B cell (primary cell): ENCODE data around the gene PTPRN2. TPM values are rescaled to one million over a fixed set of nuclear protein-coding genes. Genes with fewer than 3 reads are reported as not detected.

Experiments used
- ATAC-seq: fragments of 200-7000 bp; cut with Tn5 transposase; one replicate; pipeline ENCODE4 v1.10.0; 2021; ENCODE audit warnings: low read depth, mild to moderate bottlenecking, moderate number of reproducible peaks, moderate library complexity
- CTCF ChIA-PET: fragments of 350-600 bp; sonication (Branson Sonifier 250); formaldehyde crosslinking; loops from one replicate; lab custom pipeline; 2021; ENCODE audit warnings: antibody characterized with exemption, inconsistent platforms; lab: Charles Lee
- POLR2A ChIA-PET: fragments of 350-600 bp; sonication (Branson Sonifier 250); formaldehyde crosslinking; loops from one replicate; lab custom pipeline; 2021; ENCODE audit warnings: antibody characterized with exemption; lab: Charles Lee
- DNase-seq: peaks from one replicate; pipeline ENCODE4 v3.0.0; 2013
- H2AFZ ChIP-seq: 2 replicates; pipeline ENCODE4 v1.6.1; 2012; ENCODE audit warnings: mild to moderate bottlenecking, low read depth, low read length; ENCODE audit not compliant: insufficient read depth, poor library complexity, severe bottlenecking
- H3K27ac ChIP-seq, 2 donors: 1 replicate in 1 of 2; 2 replicates in 1 of 2; pipeline ENCODE4 v1.5.1; 2012 to 2013; ENCODE audit warnings: low read length in 2 of 2, mild to moderate bottlenecking in 2 of 2, moderate library complexity in 1 of 2
- H3K27me3 ChIP-seq, 4 experiments: fragments of 200-600 bp in 1 of 4; sonication (generic) in 1 of 4; replicated peaks in 1 of 4; 1 replicate in 2 of 4; 2 replicates in 2 of 4; pipeline versions ENCODE4 v1.6.1 to v1.7.0; 2013 to 2016; ENCODE audit warnings: low read length in 3 of 4, mild to moderate bottlenecking in 2 of 4, mixed read lengths in 1 of 4, moderate library complexity in 1 of 4; ENCODE audit not compliant: insufficient read depth in 4 of 4, control insufficient read depth in 3 of 4; ENCODE audit errors: control extremely low read depth in 1 of 4
- H3K36me3 ChIP-seq, 2 experiments: replicated peaks in 1 of 2; 1 replicate in 1 of 2; 2 replicates in 1 of 2; pipeline versions ENCODE4 v1.6.1 to v1.7.1; 2013; ENCODE audit warnings: low read length in 1 of 2; ENCODE audit not compliant: insufficient read depth in 2 of 2, control insufficient read depth in 1 of 2; ENCODE audit errors: control extremely low read depth in 1 of 2, extremely low read depth in 1 of 2
- H3K4me1 ChIP-seq, 2 donors: fragments of 200-600 bp in 1 of 2; sonication (generic) in 1 of 2; 1 replicate in 1 of 2; 2 replicates in 1 of 2; pipeline versions ENCODE4 v1.5.1 to v1.6.1; 2013 to 2017; ENCODE audit warnings: low read length in 2 of 2; ENCODE audit not compliant: control insufficient read depth in 2 of 2, insufficient read depth in 2 of 2
- H3K4me2 ChIP-seq: replicated peaks from 2 replicates; pipeline ENCODE3; 2012; ENCODE audit warnings: mild to moderate bottlenecking, low read depth, low read length; ENCODE audit not compliant: poor library complexity, severe bottlenecking
- H3K4me3 ChIP-seq, 5 experiments: fragments of 200-600 bp in 1 of 5; sonication (generic) in 1 of 5; 1 replicate in 3 of 5; 2 replicates in 2 of 5; pipeline versions ENCODE4 v1.5.1 to v1.7.0; 2011 to 2016; ENCODE audit warnings: low read length in 4 of 5, mild to moderate bottlenecking in 4 of 5, low read depth in 2 of 5, control low read depth in 1 of 5, moderate library complexity in 1 of 5; ENCODE audit not compliant: insufficient read depth in 1 of 5; ENCODE audit errors: control extremely low read depth in 1 of 5, extremely low read depth in 1 of 5
- H3K79me2 ChIP-seq: fragments of 200-600 bp; sonication (generic); one replicate; pipeline ENCODE4 v1.6.0; 2016; ENCODE audit warnings: low read length; ENCODE audit not compliant: control insufficient read depth, insufficient read depth
- H3K9ac ChIP-seq: fragments of 200-600 bp; sonication (generic); 2 replicates; pipeline ENCODE4 v1.6.1; 2017; ENCODE audit warnings: mild to moderate bottlenecking, low read length, moderate library complexity
- H3K9me3 ChIP-seq, 3 donors: one replicate each; pipeline versions ENCODE4 v1.6.1 to v1.7.1; 2013; ENCODE audit warnings: low read length in 2 of 3; ENCODE audit not compliant: control insufficient read depth in 2 of 3, insufficient read depth in 1 of 3; ENCODE audit errors: control extremely low read depth in 1 of 3
- H4K20me1 ChIP-seq: 2 replicates; pipeline ENCODE4 v1.6.0; 2012; ENCODE audit warnings: mild to moderate bottlenecking, low read length; ENCODE audit not compliant: insufficient read depth, control insufficient read depth, poor library complexity, severe bottlenecking
- H3K27ac Mint-ChIP-seq: one replicate; pipeline ENCODE4 v1.8.0; 2021; ENCODE audit warnings: mixed read lengths
- H3K27me3 Mint-ChIP-seq: one replicate; pipeline ENCODE4 v1.8.0; 2021; ENCODE audit warnings: mixed read lengths
- H3K4me1 Mint-ChIP-seq: one replicate; pipeline ENCODE4 v1.8.0; 2021; ENCODE audit warnings: mixed read lengths
- H3K4me3 Mint-ChIP-seq: one replicate; pipeline ENCODE4 v1.8.0; 2021; ENCODE audit warnings: mixed read lengths
- H3K9me3 Mint-ChIP-seq: one replicate; pipeline ENCODE4 v1.8.0; 2022; ENCODE audit warnings: mixed read lengths; ENCODE audit not compliant: insufficient read depth
- EZH2 ChIP-seq: IDR thresholded peaks from 2 replicates; pipeline ENCODE4 v1.6.1; 2012; ENCODE audit warnings: borderline replicate concordance, low read depth, mild to moderate bottlenecking, moderate library complexity, low read length; ENCODE audit not compliant: insufficient read depth, poor library complexity, severe bottlenecking
- WGBS: methylation state at CpG from one replicate; pipeline ENCODE4 v1.1.5; 2013; ENCODE audit warnings: missing lambda C conversion rate; ENCODE audit not compliant: insufficient coverage; 5-methylcytosine and 5-hydroxymethylcytosine counted together
- intact Hi-C: fragments of 100-400 bp; cut with micrococcal nuclease; formaldehyde crosslinking; loops from one replicate; pipeline ENCODE4 v1.10.0; 2022
- polyA plus RNA-seq: library from polyadenylated mRNA; depleted of rRNA; stranded (reverse); fragments of >200 nt; gene quantifications from 2 replicates; pipeline ENCODE4 v1.2.3, GENCODE V29; 2012
- total RNA-seq, 2 donors: library from RNA; stranded (reverse); fragments of 120-200 nt in 1 of 2; gene quantifications; 1 replicate in 1 of 2; 2 replicates in 1 of 2; pipeline versions ENCODE4 v1.2.3 to v1.2.4, GENCODE V29; 2013 to 2022
- TF ChIP-seq, protein P1 (sequence below): fragments of 200-600 bp; IDR thresholded peaks from one replicate; pipeline ENCODE4 v1.8.0; 2022; ENCODE audit warnings: antibody characterized with exemption, mild to moderate bottlenecking

PTPRN2 gene
- total and polyA plus RNA-seq, 2 donors (not counting 1 experiment from before 2014, with no cell fraction given): 2.0 to 5.0 TPM

DNA sequence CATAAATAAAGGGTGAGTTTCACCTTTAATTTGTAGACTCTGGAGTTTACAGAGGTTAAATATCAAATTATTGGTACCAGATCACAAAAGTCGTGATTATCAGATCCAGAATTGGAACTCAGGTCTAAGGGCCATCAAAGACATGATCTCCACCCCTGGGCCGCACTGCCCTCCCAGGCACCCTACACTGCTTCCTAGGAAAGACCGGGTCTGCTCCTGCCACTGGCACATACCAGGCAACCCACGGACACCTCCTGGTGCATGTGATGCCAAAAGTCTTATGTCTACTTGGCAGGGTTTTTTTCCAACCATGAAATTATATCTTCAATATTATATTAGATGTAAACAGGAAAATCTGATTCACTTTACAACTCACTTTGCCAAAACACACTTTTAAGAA, 452.8 kb downstream of the PTPRN2 start:
- no peaks in the 10 kb centered on the region for H3K27me3 ChIP-seq
- no peaks in the 10 kb centered on the region for H3K9me3 Mint-ChIP-seq
- no peak overlapping the region for H3K9ac ChIP-seq
- ATAC-seq: no peak
- H3K36me3 ChIP-seq: no peaks in the 10 kb centered on the region
- no peaks in the 10 kb centered on the region for H3K4me1 Mint-ChIP-seq
- no peak overlapping the region for H3K27ac ChIP-seq
- H4K20me1 ChIP-seq: no peaks in the 10 kb centered on the region
- no peak overlapping the region for H2AFZ ChIP-seq
- no peak for DNase-seq
- H3K4me1 ChIP-seq: no peaks in the 10 kb centered on the region
- ChIA-PET POLR2A (no interaction called here), CTCF (no interaction called here)
- H3K4me3 ChIP-seq: no peak overlapping the region
- intact Hi-C loops: no loop called here
- H3K79me2 ChIP-seq: no peaks in the 10 kb centered on the region
- 73% methylated on average over 3 of the region's 4 CpGs for WGBS
- H3K4me3 Mint-ChIP-seq: no peak overlapping the region
- peaks cover 0 to 52% (median 1%) of the 10 kb centered on the region in 3 donors for H3K9me3 ChIP-seq
- no peaks in the 10 kb centered on the region for H3K27me3 Mint-ChIP-seq
- no peak overlapping the region for H3K27ac Mint-ChIP-seq
- no peak overlapping the region for H3K4me2 ChIP-seq
- TF ChIP-seq EZH2: no peak
- TF ChIP-seq, protein P1, sequence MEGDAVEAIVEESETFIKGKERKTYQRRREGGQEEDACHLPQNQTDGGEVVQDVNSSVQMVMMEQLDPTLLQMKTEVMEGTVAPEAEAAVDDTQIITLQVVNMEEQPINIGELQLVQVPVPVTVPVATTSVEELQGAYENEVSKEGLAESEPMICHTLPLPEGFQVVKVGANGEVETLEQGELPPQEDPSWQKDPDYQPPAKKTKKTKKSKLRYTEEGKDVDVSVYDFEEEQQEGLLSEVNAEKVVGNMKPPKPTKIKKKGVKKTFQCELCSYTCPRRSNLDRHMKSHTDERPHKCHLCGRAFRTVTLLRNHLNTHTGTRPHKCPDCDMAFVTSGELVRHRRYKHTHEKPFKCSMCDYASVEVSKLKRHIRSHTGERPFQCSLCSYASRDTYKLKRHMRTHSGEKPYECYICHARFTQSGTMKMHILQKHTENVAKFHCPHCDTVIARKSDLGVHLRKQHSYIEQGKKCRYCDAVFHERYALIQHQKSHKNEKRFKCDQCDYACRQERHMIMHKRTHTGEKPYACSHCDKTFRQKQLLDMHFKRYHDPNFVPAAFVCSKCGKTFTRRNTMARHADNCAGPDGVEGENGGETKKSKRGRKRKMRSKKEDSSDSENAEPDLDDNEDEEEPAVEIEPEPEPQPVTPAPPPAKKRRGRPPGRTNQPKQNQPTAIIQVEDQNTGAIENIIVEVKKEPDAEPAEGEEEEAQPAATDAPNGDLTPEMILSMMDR: no peak

DNA sequence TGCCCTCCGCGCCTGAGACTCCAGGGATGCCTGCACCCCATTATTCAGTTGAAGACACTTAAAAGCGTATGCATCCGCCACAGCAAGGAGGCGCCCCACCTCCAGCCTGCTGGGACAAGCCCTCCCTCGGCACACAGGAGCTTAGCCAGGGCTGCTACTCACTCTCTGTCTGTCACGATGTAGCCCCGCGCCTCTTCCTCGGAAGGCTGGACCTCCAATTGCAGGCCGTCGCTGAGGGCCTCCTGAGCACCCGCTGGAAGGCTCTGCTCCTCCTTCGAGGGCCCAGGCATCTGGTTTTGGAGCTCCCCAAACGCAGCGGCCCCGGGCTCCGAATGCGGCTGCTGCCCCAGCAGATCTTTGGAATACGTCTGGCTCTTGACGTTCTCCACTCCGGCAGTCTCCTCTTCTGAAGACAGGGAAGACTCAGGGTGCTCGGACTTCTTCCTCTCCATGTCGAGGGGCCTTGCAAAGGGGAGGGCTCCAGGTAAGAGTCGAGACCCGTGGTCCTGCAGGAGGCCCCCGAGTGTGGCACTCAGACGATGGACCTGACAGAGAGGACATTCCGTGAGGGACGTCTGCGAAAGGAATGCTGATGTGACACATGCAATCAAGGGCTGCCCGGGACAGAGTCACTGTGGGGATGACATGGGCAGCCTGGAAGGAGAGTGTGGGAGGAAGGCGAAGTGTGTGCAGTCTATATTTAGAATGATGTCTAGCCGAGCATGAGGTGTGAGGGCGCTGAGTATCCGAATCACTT, 453.9 kb downstream of the PTPRN2 start:
- ChIA-PET POLR2A (no interaction called here), CTCF (no interaction called here)
- H3K27me3 ChIP-seq: no peaks in the 10 kb centered on the region
- H3K9me3 Mint-ChIP-seq: no peaks in the 10 kb centered on the region
- peaks cover 0 to 50% (median 1%) of the 10 kb centered on the region in 3 donors for H3K9me3 ChIP-seq
- no peaks in the 10 kb centered on the region for H3K36me3 ChIP-seq
- DNase-seq: no peak
- ATAC-seq: no peak
- H3K9ac ChIP-seq: no peak overlapping the region
- no peak overlapping the region for H3K27ac ChIP-seq
- WGBS: 94% methylated on average over 31 of the region's 36 CpGs
- H3K27ac Mint-ChIP-seq: no peak overlapping the region
- no peaks in the 10 kb centered on the region for H3K4me1 ChIP-seq
- TF ChIP-seq, protein P1: no peak
- no peak for TF ChIP-seq EZH2
- no peak overlapping the region for H3K4me3 ChIP-seq
- no peak overlapping the region for H3K4me3 Mint-ChIP-seq
- H3K4me2 ChIP-seq: no peak overlapping the region
- H3K27me3 Mint-ChIP-seq: no peaks in the 10 kb centered on the region
- no peak overlapping the region for H2AFZ ChIP-seq
- intact Hi-C loops: no loop called here
- H3K4me1 Mint-ChIP-seq: no peaks in the 10 kb centered on the region
- H3K79me2 ChIP-seq: no peaks in the 10 kb centered on the region
- H4K20me1 ChIP-seq: no peaks in the 10 kb centered on the region
